NCI-H2107 treated with DMSO at 0.1 percent for 48 hours (cell line): ENCODE results near the gene MYO7B.
"Not testable (repeated sequence)": the region's sequence is repeated elsewhere in the genome, so short reads cannot be mapped to it uniquely, and the experiment has no call there.

Source experiments
- DNase-seq: peaks from one replicate; lab custom pipeline; 2025; ENCODE audit not compliant: unreplicated experiment; lab: John Stamatoyannopoulos, UW

Gene MYO7B

GRCh38 chr2:127551221-127551930, 15.9 kb downstream of the MYO7B start:
- no peak for DNase-seq

DNA sequence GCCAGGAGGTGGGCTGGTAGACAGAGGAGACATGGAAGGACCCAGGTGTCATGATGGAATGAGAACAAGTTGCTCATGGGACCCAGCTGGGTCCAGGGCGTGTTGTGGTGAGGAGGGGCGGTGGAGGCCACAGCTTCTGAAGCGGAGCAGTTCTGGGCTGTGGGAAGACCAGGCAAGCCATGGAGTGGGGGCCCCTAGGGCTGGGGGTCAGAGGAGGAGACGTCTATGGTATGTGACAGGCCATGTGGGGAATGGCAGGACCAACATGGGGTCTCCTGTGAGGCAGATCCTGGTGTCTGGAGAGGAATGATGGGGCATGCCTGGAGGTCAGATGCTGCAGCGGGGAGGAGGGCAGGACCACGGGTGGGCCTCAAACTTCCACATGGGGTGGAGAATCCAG, 16.9 kb downstream of the MYO7B start:
- DNase-seq, result no peak

GRCh38 chr2:127552846-127553245, 17.4 kb downstream of the MYO7B start:
- no peak for DNase-seq

DNA sequence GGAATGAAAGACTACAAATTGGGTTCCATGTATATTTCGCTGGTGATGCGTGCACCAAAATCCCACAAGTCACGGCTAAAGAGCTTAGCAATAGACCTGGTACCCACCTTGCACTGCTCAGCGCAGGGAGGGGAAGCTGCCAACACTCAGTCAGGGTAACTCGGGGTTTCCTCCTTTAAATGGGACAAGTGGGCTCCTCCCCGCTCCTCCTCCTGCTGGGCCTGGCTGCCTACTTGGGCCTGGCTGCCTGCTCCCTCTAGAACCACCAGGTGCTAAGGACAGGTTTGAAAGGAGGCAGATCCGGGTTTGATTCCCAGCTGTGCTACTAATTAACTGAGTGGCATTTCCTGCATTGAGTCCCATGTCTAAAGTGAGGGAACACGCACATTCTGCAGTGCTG, 23.4 kb downstream of the MYO7B start:
- DNase-seq, result no peak

DNA sequence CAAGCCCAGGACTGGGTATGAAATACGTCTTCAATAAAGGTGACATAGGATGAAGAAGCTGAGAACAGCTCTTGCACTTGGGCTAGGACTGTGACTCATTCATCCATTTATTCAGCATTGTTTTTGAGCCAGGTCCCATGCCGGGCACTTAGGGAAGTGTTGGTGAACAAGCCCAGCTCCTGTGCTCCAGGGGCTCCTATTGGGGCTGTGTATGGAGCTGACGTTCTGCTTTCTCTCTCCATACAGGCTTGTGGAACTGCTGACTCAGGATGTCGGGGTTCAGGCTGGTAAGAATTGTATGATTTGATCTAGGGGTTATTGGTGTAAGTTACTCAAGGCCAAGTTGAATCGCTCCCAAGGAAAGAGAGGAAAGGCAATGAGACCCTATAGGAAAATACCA, 24.0 kb downstream of the MYO7B start:
- DNase-seq, result no peak

- no peak for DNase-seq
These were observed 24.9 kb downstream of the MYO7B start for GRCh38 chr2:127560201-127560930.

GRCh38 chr2:127560931-127561280, 25.4 kb downstream of the MYO7B start:
- no peak for DNase-seq

DNA sequence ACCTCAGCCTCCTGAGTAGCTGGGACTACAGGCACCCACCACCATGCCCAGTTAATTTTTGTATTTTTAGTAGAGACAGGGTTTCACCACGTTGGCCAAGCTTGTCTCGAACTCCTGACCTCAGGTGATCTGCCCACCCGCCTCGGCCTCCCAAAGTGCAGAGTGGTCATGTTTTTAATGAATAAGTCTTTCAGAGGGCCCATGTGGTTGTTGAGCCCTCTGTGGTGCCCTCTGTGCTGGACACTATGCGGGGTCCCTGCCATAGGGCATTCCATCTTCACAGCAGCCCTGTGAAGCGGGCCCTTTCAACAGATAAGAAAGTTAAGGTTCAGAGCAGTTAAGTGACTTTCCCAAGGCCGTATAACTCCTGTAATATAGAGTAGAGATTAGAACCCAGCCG, 25.9 kb downstream of the MYO7B start:
- no peak for DNase-seq

DNA sequence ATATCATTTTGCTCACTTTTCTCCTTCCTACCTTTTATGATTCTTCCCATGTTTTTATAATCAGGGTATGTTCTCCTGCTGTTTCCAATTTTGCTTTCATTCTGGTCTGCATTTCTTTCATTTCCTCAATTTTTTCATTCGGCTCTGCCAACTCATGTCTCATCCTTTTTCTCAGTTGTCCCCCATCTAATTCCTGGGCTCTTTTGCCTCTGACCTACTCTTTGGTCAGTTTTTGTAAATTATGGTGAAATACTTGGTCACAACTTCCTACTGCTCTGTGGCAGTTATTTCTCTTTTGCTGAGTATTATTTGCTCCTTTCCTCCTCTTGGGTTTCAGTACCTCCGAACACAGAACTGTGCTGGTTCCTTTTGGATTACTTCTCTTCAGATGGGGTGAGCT, 27.5 kb downstream of the MYO7B start:
- no peak for DNase-seq

DNA sequence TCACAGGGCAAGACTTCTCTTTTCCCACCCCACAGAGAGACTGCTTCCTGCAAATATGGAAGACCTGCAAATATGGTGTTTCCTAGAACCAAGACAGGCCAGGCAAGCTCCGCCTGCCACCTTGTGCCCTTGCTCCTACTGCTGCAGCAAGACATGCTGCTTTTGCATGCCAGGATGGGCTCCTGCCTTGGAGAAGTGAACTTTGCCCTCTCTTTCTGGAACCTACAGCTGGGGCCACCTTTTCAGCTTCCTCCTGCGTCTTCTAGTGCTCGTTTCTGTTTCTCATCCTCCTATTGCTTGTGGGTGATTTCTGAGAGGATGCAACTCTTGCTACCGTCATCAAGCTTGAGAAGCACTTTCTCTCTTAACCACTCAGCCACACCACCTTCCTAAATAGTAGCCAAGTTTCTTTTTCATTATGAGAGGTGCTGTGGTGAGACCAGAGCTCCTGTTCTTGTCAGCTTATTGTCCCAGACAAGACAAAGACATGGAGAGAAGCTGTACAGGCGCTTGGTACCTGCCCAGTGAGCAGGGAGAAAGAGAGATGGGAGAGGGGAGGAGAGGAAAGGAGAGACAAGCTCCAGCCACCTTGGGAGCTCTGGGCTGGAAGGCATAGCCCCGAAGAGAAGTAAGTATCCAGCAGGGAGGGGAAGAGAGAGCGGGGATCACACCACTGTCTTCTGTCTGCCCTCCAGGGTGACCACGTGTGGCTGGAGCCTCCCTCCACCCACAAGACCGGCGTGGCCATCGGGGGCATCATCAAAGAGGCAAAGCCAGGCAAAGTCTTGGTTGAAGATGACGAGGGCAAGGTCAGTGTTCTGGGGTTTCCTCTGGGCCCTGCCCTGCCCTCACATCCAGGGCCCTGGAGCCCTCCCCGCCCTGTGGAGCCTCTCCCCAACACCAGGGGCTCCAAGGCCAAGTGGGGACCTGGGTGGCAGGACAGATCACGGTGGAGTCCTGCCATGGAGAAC, 28.3 kb downstream of the MYO7B start:
- DNase-seq, result no peak

DNA sequence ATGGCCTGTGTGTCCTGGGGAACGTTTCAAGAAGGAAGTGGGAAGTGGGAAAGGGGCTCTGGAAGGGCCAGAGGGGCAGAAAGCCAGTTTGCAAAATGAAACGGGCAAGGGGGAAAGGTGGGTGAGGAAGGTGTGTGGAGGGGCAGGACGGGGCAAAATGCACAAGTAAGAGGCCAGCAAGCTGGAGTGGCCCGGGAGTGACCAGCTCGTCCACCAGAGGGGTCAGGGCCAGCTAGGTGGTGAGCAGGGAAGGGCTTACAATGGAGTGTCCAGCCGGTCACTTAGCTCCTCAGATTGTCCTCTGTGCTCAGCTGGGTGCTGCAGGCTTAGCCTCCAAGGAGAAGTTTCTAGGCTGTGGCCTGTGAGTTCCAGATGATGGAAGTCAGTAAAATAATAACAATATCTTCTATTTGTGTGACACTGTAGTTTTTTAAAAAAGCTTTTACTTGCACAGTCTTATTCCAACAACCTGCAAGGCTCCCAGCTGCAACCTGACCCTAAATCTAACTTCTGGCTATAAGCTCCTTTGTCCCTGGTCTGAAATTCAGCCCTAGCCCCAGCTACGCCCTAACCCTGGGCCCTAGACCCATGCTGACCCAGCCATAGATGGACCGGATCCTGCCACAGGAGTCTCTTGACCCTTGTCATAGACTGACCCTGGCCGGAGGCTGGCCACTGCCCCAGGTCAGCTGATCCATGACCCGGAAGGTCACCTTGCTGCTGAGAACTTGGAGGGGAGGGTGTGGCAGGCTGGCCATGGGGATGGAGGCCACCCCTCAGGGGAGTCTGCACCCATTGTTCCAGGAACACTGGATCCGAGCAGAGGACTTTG, 29.2 kb downstream of the MYO7B start:
- no peak for DNase-seq

GRCh38 chr2:127565261-127566138, 30.0 kb downstream of the MYO7B start:
- no peak for DNase-seq

GRCh38 chr2:127566139-127566417, 30.6 kb downstream of the MYO7B start:
- no peak for DNase-seq

- DNase-seq, result no peak
These were observed 31.1 kb downstream of the MYO7B start for GRCh38 chr2:127566576-127566975.

- no peak for DNase-seq
These were observed 31.9 kb downstream of the MYO7B start for GRCh38 chr2:127567351-127567854.

DNA sequence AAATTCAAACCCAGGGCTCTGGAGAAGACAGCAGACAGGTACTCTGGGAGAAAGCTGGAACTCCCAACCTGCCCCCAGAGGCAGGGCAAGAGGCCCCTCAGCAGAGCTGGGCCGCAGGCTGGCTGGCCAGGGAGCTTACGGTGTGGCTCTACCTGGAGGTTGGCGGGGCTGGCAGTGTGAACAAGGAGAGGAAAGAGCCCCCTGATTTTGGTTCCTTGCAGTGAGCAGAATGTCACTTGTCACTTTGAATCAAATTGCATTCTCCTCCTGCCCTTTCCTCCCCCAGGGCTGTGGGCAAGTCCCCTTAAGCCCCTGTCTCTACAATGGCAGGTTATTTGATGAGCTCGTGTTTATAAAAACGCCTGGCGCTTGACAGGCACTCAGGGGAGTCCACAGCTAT, 32.6 kb downstream of the MYO7B start:
- no peak for DNase-seq

DNA sequence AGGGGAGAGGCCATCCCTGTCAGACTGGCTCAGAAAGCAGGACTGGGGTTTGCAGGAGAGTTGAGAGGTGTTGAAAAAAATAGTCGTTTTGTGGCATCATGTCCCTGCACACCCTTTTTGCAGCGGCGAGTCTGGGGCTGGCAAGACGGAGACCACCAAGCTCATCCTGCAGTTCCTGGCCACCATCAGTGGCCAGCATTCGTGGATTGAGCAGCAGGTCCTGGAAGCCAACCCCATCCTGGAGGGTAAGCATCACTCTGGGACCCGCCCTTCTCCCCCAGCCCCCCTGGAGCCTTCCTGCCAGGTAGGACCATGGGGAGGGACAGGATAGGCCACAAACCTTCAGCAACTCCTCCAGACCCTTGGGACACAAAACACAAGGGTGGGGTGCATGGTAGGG, 34.2 kb downstream of the MYO7B start:
- no peak for DNase-seq

GRCh38 chr2:127570282-127571250, 35.1 kb downstream of the MYO7B start:
- no peak for DNase-seq

DNA sequence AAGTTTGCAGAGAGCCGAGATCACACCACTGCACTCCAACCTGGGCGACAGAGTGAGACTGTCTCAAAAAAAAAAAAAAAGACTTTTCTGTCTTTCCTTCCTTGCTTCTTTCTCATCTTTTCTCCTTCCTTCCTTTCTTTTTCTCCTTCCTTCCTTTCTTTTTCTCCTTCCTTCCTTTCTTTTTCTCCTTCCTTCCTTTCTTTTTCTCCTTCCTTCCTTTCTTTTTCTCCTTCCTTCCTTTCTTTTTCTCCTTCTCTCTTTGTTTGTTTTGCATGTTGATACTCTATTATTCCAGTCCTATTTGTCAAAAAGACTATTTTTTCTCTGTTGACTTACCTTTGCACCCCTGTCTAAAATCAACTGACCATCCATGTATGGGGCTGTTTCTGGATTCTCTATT, 36.9 kb downstream of the MYO7B start:
- not testable (repeated sequence) for DNase-seq
